Suprapubic skin (tissue), 4 donors: ENCODE results near the gene RTTN.

Source experiments
- CTCF ChIP-seq, 2 donors: fragments of 200-600 bp in 1 of 2; fragments of 450-650 bp in 1 of 2; sonication (generic) in 1 of 2; IDR thresholded peaks; one replicate each; pipeline ENCODE4 v1.5.1; 2016 to 2019; ENCODE audit warnings: antibody characterized with exemption in 2 of 2, mild to moderate bottlenecking in 1 of 2, moderate library complexity in 1 of 2
- EP300 ChIP-seq: sonication (generic); formaldehyde crosslinking; IDR thresholded peaks from one replicate; pipeline ENCODE4 v1.6.1; 2017; ENCODE audit warnings: antibody characterized with exemption
- POLR2AphosphoS5 ChIP-seq, 3 donors: sonication (generic); formaldehyde crosslinking; IDR thresholded peaks; one replicate each; pipeline ENCODE4 v1.6.1; 2017; ENCODE audit warnings: antibody characterized with exemption in 3 of 3

GRCh38 chr18:69958422-69958821 lies 247.1 kb downstream of the RTTN start:
- no peak for TF ChIP-seq CTCF (IDR thresholded peaks at IDR 0.05)
- TF ChIP-seq POLR2AphosphoS5 (IDR thresholded peaks at IDR 0.05), result no peak
- no peak for TF ChIP-seq EP300
